ENCODE measurements around the gene HACD1.
"Not testable (repeated sequence)": the region's sequence is repeated elsewhere in the genome, so short reads cannot be mapped to it uniquely, and the experiment has no call there.

HACD1 gene

DNA sequence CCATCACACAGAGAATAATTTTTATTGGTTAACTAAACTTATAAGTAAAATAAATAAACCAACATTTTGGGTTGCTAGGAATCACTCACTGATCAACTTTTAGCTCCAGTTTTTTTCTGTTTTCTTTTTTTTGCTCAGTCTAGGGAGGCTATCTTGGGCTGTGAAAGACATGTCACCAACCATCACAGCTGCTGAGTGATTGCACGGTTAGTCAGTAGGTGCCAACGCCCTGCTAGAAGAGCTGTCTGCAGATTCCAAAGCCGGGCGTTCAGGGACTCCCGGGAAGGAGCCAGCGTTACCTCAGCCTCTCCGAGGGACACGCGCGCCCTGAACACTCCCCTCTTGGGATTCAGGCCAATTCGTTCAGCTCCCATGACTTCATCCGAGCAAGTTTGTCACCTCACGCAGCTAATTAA is 26.2 kb upstream of the HACD1 start:
- DNase-seq = no peak

DNA sequence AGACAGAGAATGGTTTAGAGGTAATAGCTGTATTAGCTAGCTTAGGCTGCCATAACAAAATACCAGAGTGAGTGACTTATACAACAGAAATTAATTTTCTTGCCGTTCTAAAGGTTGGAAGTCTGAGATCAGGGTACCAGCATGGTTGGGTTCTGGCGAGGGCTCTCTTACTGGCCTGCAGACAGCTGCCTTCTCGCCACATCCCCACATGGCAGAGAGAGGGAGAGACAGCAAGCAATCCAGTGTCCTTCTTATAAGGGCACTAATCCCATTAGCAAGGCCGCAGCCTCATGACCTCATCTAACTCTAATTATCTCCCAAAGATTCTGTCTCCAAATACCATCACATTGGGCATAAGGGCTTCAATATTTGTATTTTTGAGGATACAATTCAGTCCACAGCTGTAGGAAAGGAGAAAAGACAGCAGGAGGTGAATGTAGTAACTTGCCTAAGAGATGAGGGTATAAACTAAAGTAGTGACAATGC is 23.2 kb upstream of the HACD1 start:
- DNase-seq = no peak

DNA sequence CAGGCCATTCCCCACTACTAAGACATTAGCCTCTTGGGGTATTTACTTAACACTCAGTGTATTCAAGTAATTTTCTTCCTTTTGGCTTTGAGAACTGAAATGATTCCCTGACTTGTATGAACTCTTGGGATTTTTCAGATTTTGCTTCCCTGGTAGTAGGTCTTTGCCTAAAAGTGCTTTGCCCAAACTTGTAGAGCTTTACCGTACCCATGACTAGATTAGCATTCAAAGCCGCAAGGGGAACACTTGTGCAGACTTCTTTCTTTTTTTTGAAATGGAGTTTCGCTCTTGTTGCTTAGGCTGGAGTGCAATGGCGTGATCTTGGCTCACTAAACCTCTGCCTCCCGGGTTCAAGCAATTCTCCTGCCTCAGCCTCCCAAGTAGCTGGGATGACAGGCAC is 20.7 kb upstream of the HACD1 start:
- no peak for DNase-seq

DNA sequence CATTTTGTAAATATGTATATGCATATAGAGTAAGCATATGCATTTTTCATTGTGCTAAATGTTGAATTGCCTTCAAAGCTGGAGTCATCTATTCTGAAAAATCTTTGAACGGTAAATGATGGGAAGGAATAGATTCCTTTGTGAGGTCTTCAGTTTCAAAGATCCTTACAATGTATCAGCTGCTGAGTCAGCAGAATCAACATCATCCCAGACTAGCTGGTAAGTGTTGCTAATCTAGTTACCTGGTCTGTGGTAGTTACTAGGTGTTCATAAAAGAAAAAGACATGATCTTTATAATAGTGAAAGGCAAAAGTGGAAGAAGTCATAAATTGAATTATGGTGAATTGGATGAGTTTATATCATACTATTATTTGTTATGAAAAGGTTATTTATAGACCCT is 16.2 kb upstream of the HACD1 start:
- DNase-seq = no peak

DNA sequence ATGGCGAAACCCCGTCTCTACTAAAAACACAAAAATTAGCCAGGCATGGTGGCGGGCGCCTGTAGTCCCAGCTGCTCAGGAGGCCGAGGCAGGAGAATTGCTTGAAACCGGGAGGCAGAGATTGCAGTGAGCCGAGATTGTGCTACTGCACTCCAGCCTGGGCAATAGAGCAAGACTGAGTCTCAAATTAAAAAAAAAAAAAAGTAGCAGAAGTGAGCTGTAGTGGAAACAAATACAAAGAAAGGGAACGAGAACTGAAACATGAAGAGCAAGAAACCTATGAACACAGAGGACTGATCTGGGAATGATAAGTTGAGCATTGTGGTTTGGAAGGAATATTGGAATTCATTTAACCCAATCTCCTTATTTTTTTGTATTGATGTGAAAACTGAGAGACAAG is 15.4 kb upstream of the HACD1 start:
- DNase-seq = not testable (repeated sequence)

DNA sequence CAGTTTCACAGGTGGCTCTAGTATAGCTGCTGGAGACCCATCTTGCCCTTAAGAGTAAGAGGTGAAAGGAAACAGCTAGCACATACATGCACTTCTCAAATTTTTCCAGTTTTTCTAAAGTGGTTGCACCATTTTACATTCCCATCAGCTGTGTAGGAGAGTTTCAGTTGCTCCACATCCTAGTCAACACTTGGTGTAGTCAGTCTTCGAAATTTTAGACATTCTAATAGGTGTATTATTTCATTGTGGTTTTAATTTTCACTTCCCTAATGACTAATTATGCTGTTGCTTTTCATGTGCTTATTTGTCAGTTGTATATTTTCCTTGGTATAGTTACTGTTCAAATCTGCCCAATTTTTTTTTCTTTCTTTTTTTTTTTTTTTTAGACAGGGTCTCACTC is 9.5 kb upstream of the HACD1 start:
- DNase-seq = no peak

DNA sequence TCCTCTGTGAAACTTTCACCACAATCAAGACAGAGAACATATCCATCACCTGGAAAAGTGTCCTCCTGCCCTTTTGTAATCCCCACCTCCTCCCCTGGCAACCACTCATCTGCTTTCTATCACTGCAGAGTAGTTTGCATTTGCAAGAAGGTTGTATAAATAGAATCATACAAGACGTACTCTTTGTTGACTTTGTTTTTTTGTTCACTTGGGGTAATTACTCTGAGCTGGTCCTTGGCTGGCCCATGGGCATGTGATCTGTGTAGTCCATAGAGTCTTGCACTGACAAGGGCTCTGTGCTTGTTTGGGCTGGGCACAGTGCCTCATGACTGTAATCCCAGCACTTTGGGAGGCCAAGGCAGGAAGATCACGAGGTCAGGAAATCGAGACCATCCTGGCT is 7.8 kb upstream of the HACD1 start:
- DNase-seq = no peak

DNA sequence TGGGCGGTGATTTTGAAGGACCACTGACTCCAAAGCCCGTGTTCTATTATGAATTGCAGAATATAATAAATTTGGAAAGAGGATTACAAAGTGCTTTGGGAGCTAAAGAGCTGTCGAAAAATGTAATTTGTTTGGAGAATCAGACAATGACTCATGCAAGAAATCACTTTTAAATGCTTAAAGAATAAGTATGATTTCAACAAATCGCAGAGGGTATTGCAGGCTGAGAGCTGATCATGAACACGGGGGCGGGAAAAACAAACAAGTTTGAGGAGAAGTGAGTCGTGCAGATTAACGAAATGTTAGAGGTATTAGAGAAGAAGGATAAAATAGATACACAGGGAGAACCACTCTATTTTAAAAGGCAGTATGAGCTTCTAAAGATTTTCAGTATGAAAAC is 4.9 kb upstream of the HACD1 start:
- no peak for DNase-seq

DNA sequence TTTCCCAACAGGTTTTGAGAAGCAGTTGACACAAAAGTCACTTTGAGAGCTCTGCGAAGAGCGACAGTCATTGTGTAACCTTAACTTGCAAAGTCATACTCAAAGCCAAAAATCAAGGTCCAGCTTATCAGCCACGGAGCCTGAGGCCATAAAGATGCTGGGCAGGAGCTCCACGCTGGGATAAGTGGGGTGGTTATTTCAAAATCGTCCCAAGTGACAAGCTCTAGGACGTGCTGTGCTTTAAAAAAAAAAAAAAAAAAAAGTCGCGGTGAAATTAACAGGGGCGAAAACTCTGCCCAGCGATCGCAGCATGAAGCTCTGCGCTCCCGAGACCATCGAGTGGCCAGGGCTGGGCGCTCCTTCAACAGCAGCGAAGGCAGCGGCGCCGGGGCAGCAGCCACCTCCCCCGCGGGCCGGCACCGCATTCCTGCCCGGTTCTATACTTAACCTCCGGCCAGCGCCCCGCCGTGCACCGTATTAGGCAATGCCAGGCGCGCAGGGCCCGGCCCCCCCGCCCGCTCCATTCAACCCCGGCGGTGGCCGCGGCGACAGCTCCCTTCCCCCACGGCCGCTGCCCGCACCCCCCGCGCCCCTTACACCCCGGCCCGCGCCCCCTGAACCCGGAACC is 657 bp downstream of the HACD1 start:
- peak; percentile 77 for DNase-seq

DNA sequence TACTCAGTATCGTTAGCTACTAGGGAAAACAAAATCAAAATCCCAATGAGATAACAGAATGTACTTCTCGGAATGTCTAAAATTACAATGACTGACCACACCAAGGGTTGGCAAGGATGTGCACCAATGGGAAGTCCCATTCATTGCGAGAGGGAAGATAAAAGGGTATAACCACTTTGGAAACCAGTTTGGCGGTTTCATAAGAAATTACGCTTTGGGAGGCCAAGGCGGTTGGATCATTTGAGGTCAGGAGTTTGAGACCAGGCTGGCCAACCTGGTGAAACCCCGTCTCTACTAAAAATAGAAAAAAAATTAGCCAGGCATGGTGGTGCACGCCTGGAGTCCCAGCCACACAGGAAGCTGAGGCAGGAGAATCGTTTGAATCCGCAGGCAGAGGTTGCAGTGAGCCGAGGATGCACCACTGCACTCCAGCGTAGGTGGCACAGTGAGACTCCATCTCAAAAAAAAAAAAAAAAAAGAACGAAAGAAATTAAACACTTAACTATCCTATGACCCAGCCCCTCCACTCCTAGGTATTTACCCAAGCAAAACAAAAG is 7.6 kb downstream of the HACD1 start:
- DNase-seq = no peak

DNA sequence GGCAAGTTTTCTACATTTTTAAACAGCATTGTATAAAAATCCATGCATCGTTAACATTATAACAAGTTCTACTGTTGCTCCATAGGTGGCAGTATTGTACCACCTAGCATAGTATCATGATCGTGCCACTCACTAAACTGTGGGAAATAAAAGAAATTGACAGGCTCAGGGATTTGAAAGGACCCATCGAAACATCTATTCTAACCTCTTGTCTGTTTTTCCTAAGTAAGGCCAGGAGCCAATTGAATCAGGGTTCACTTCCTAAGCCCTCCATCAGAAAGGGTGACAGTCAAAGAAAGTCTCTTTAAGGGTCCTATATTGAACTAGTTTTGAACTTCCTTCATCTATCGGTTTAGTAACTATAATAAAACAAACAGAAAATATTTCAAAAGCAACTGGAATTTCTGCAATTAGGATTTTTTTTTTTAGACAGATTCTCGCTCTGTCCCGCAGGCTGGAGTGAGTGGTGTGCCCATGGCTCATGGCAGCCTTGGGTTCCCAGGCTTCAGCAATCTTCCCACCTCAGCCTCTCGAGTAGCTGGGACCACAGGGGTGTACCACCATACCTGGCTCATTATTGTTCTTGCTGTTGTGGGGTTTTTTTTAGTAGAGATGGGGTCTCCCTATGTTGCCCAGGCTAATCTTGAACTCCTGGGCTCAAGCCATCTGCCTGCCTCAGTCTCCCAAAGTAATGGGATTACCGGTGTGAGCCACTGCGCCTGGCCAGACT is 9.4 kb downstream of the HACD1 start:
- DNase-seq = no peak

DNA sequence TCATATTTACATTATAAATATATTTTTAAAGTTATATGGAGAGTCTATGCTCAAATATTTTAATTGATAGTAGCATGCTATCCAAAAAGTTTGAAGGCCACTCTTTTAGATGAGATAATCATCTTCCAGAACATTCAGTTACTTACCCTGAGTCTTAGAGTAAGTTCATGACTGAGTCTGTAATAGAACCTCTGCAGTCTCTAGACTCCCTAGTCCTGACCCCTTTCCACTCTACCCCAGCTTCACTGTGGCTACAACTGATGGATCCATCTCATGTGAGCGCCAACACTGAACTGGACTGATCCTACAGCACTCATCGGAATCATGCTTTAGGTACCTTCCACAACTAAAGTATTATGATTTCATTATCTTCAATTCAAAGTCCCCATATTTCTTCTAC is 10.1 kb downstream of the HACD1 start:
- DNase-seq = no peak

DNA sequence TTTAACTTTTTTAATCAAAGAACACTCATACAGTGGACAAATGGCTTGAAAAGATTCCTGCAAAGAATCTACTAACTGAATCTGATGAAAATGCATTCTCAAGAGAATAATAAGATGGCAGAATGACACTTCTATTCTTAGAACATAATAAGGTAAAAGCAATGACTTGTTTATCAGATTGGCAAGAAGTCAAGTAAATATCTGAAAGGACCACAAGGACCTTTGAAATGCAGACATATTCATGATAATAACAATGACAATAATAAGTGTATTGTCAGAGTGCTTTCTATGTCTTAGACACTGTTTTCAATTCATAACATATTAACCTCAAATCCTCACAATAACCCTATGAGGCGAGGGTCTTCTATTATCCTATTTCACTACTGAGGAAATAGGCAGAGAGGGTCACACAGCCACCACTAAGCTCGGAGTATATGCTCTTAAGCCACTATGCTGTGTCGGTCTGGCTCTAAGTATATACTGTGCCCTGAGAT is 10.6 kb downstream of the HACD1 start:
- no peak for DNase-seq

DNA sequence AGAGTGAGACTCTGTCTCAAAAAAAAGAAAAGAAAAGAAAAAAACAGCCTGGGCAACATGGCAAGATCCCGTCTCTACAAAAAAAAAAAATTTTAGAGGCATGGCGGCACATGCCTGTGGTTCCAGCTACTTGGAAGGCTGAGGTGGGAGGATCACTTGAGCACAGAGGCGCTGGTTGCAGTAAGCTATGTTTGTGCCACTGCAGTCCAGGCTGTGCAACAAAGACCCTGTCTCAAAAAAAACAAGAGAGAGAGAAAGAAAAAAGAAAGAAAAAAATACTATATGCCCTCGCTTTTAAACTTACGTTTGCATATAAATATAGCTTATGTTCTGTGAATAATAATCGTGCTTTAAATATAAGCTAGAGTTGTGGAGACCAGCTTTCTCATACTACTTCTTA is 11.2 kb downstream of the HACD1 start:
- no peak for DNase-seq

DNA sequence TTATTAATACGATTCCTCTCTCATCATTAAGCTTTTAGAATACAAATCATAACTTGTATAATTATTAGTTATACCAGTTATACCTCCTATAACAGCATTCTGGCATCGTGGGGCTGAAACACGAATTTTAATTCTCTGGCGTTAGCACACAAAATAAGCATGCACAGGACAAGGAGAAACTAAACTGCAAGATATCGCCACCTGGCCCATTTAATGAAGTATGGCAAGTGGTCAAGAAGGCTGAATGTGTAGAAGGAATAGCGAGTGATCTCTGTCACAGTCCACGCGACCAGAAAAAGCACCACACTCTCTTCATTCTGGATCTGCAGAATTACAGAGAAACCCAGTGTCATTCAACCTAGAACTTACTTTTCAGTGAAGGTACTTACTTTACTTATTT is 18.1 kb downstream of the HACD1 start:
- DNase-seq = no peak

DNA sequence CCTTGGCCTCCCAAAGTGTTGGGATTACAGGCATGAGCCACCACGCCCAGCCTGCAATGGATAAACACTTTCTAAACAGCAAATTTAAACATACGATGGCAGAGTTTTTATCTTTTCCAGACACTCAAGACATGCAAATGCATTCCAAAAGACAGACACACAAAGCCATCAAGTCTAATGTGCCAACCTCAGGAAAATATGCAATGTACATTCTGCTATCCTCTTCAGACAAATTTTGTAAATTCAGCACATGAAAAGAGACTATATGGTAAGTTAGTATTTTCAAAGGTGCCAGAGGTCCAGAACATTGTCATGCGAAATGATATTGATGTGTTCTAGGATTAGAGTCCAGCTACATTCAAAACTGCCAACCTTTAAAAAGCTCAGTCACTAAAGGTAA is 19.8 kb downstream of the HACD1 start:
- no peak for DNase-seq

DNA sequence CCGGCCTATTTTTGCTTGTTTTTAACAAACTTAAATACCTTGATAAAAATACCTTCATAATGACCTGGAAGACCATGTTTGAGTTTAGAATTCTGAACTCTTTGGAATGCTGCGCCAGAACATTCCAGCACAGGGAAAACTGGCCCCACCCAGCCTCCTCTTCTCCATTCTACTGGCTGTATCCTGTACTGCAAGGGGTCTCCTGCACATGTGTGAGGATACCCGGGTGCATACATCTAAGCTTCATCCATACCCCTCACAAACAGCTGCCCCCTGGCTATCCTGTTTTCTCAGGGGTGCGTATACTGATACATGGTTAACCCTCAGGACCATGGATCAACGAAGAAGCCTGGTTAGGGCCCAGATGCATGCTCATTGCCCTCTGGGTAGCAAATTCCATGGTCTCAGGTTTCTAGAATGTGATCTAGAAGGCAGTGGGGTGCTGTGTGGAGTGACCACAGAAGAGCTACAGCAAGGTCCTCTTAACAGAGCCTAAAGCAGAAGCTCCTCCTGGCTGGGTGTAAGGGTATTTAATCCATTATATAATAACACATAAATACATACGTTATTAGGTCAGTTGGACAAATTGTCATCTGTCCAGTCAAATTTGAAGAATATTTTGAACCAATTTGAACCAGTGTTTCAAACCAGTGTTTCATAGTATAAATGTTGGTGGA is 26.1 kb downstream of the HACD1 start:
- no peak for DNase-seq

DNA sequence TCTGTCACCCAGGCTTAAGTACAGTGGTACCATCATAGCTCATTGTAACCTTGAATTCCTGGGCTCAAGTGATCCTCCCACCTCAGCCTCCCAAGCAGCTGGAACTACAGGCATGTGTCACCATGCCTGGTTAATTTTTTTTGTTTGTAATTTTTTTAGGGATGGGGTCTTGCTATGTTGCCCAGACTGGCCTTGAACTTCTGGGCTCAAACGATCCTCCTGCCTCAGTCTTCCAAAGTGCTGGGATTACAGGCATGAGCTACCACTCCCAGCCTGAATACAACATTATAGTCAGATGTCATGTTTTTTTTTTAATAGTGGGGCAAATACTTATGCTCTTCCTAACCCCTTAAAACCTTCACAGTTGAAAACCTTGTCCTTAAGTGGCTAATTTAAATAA is 27.9 kb downstream of the HACD1 start:
- DNase-seq = not testable (repeated sequence)

DNA sequence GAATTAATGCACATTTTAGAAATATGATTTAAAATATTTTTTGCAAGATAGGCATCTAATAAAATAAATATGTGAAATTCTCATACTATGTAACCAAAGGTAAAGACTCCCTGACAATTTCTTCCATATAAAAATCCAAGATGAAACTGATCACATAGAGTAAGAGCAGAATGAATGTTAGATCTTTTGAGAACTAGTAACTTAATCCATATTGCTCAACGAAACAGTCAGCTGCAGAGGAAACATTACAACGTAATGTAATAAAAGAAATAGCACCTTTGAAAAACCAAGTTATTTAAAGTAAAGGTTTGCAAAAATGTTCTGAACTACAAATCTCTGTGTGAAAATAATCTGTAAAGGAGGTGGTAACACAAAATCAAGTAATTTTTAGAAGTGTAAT is 28.8 kb downstream of the HACD1 start:
- DNase-seq = no peak

DNA sequence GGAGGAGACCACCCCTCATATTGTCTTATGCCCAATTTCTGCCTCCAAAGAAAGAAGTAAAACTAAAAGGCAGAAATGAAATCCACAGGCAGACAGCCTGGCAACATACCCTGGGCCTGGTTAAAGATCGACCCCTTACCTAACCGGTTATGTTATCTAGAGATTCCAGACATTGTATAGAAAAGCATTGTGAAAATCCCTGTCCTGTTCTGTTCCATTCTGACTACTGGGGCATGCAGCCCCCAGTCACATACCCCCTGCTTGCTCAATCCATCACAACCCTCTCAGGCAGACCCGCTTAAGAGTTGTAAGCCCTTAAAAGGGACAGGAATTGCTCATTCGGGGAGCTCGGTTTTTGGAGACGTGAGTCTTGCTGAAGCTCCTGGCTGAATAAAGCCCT is 29.9 kb downstream of the HACD1 start:
- DNase-seq = not testable (repeated sequence)

DNA sequence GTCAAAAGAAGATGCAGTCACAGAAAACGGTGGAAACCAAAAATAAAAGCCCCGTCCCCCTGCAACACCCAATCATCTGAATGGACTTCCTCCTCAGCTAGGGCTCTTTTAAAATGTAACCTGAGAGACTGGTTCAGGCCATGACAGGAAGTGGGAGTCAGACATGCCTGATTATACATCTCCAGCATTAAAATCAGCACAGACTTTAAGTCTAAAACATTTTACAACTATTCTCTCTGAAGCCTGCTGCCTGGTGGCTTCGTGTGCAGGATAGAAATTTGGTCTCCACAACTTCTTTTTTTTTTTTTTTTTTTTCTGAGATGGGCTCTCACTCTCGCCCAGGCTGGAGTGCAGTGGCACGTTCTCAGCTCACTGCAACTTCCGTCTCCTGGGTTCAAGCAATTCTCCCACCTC is 30.3 kb downstream of the HACD1 start:
- DNase-seq = no peak

DNA sequence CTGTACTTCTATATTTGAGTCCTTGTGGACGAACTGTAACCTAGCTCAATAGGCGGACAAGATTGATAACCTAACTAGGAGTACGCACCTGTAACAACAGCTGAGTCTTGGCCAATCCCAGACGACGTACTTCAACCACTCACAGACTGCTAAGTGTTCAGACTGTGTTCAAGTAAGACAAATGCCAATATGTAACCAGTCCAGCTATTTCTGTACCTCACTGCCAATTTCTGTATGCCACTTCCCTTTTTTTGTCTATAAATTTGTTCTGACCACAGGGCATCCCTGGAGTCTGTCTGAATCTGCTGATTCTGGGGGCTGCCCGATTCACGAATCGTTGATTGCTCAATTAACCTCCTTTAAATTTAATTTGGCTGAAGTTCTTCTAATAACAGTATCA is 32.2 kb downstream of the HACD1 start:
- DNase-seq = no peak

DNA sequence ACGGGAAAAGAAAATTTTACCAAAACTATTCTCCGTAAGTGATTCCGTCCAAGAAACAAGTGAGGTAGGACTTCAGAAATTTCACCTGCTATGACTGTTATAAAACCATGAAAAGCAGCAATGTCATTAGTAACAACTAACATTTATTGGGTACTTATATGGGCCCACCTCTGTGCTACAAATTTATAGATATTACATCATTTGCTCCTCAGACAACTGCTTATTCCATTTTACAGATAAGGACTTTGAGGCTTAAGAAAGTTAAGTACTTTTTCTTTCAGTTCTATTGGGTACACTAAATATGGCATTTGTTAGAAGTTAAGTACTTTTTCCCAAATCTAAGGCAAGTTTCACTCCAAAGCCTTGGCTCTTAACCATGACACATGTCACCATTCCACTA is 36.3 kb downstream of the HACD1 start:
- no peak for DNase-seq

DNA sequence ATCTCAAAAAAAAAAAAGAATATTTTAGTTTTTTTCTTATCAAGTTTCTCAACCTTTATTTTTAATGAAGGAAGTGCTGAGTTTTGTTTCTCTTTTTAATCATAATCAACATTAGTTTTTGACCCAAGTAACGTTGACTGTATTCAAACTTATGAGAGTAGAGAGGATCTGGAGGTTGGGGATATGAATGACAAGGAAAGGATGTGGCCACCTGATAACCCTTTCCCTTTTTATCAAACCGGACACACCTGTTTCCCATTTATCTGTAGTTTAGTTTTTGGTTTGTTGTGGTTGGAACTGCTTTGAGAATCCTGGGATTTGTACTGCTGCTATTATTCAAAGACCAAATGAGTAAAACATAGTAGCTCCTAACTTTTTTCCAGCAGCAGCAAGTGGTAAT is 38.6 kb downstream of the HACD1 start:
- DNase-seq = no peak

Measured in activated CD8-positive, alpha-beta memory T cell treated with anti-CD3 and anti-CD28 coated beads for 24 hours (primary cell).